Activated T-helper 1 cell treated with anti-CD3 and anti-CD28 coated beads, Interleukin-2, amount 50 U/mL, for 16 hours (primary cell): ENCODE measurements around the gene ENTPD6.
A peak's percentile ranks its signal among the peaks of the same experiment; 100 is the strongest.
"Not testable (repeated sequence)": the region's sequence is repeated elsewhere in the genome, so short reads cannot be mapped to it uniquely, and the experiment has no call there.

Experiments used
- DNase-seq, 2 donors: peaks; one replicate each; pipeline ENCODE4 v3.0.0-alpha.2; 2020; ENCODE audit warnings: low read depth in 1 of 2, low spot score in 1 of 2

The ENTPD6 gene

DNA sequence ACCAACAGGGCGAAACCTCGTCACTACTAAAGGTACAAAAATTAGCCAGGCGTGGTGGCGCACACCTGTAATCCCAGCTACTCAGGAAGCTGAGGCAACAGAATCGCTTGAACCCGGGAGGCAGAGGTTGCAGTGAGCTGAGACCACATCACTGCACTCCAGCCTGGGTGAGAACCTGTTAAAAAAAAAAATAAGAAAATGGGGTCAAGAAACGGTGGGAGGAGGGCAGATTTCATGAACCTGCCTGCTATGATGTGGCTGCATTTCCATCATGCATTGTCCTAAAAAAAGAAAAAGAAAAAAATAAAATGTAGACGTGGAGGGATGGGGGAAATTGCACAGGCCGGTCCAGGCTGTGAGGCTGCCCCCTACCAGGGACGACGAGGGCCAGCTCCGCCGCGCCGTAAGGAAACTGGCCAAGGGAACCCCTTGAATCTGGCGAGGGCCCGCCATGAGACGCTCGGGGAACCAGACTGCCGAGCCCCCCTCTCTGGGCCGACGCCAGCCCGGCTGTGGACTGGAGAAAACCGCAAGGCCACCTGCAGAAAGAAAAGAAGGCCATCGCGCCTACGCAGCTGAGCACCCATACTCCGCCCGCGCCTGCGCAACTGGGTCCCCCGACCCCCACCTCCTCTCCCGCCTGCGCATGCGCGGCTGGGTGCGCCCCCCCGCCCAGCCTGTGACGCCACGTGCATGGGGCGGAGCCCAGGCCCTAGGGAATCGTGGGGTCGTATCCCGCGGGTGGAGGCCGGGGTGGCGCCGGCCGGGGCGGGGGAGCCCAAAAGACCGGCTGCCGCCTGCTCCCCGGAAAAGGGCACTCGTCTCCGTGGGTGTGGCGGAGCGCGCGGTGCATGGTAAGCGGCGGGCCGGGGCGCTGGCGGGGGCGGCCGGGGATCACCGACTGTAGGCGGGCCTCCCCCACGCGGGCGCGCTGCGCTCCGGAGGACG is at the start of gene ENTPD6:
TSS of gene ENTPD6 (plus strand) at position 699 of the 948 bp plus-strand sequence. CDS start 10,825 bp downstream, outside the sequence.
- DNase-seq: peak; percentile 87 to 90

DNA sequence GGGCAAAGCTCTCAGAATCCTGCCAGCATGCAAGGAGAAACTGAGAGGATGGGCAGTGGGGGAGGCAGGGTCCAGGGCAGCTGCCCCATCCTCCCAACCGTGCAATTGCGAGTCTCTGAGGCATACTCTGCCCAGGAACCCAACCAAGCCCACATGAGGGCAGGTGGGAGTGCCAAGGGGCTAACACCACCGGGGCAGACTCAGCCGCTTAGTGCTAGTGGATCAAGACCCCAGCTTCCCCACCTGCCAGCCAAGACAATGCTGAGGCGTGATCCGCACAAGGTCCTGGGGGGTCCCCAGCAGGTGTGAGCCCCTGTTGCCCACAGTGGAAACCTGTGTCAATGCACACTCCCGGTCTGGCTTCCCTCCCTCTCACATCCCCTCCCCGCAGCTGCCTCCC is 48.5 kb upstream of the ENTPD6 start:
- no peak for DNase-seq

DNA sequence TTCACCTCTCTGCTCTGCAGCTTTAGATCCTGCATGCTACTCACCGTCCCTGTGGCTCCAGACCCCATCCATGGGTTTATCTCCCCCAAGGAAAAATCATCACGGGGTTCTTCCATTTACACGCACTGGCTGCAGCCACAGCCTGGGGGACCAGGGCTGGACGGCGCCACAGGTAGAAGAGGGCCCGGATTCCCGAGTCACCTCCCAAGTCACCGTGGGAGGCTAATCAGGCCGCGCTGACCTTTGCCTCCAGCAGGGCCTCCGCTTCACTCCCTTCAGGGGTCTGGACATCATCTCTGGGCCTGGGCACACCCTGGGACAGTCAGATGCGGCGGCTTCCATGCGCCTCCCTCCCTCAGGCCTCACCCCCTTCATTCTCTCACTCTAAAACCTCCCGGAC is 47.8 kb upstream of the ENTPD6 start:
- DNase-seq: no peak

DNA sequence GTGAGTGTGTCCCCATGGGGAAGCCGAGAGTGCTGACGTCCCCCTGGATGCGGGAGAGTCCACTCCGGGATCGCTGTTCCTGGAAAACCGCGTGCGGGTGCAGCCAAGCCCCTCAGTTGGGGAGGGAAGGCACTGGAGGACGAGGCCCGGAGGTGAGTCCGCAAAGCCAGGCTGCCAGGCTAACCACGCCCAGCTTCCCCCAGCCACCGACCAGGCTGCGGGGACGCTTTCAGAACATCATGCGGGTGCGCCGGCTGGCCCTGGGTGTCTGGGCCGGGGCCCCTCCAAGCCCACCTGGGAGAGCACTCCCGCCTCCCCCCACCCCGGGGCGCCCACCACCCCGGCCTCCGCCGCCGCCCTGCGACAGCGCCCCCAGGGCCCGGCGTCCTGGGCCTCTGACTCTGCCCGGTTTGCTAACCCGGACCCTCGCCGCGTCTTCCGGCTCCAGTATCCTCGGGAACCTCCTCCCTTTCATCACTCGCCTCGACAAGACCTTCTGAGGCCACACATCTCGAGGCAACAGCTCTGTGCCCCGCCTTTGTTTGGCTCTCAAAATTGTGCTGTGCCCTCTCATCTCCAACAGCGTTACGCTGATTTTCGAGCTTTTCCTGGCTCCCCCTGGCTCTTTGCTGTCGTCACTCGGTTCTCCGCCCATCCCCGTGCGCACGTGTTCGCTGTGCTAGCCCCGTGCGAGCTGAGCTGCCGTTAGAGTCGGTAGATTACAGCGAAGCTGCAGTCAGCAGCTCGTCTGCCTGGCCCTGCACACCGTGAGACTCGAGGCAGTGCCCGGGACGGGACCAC is 47.1 kb upstream of the ENTPD6 start:
- peak in 1 of 2 donors; percentile 30 for DNase-seq

DNA sequence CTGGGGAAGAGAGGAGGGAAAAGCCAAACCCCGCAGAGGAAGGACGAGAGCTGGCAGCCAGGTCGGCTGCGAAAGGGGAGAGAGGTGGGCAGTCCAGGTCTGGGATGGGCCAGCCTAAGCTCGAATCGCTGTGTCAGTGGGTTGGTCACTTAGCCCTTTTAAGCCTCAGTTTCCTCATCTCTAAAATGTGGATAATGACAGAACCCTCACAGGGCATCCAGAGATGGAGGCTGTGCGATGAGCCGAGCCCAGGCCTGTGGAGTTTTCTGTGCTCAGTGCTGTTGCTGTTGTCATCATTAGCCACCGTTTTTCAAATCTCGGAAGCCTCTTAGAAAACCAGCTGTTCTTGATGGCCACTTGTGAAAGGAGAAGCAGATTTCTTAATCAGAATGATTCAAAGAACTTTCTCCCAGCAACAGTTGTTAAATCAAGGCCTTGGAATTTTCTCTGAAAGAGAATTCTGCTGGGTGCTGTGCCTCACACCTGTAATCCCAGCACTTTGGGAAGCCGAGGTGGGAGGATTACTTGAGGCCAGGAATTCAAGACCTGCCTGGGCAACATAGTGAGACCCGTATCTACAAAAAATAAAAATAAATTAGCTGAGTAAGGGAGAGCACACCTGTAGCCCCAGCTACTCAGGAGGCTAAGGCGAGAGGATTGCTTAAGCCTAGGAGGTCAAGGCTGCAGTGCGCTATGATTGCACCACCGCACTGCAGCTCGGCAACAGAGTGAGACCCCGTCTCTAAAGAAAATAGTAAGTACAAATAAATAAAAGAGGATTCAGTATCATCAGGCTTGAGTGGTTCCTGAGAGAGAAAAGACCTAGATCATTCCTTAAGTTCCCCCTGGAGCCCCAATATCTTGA is 46.3 kb upstream of the ENTPD6 start:
- DNase-seq: no peak

DNA sequence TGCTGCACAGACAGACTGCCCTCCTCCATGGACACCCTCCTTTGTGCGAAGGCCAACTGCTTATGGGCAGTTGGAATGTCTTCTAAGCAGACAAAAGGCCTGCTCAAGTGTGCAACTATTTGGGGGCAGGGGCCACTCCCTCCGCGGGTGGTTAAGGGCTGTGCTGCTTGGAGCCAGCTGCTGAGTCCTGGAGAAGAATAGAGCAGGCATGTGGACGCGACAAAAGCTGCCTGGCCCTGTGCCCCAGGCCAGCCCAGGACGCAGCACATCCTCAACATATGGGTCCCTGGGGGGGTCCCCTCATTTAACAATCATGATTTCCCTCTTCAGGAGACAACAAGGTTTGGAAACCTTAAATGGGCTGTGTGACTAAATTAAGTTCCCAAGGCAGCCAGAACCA is 45.5 kb upstream of the ENTPD6 start:
- no peak for DNase-seq

DNA sequence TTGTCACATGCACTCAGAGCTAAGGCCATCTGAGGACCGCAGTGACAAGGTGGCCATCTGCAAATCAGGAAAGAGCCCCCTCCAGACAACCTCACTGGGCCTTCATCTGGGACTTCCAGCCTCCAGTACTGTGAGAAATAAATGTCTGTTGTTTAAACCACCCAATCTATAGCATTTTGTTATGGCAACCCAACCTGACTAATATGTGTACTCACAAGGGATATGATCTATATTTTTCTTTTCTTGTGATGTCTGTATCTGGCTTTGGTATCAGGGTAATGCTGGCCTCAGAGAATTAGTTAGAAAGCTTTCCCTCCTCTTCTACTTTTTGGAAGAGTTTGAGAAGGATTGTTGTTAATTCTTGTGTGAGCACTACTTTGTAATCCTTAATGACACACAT is 37.5 kb upstream of the ENTPD6 start:
- no peak for DNase-seq

DNA sequence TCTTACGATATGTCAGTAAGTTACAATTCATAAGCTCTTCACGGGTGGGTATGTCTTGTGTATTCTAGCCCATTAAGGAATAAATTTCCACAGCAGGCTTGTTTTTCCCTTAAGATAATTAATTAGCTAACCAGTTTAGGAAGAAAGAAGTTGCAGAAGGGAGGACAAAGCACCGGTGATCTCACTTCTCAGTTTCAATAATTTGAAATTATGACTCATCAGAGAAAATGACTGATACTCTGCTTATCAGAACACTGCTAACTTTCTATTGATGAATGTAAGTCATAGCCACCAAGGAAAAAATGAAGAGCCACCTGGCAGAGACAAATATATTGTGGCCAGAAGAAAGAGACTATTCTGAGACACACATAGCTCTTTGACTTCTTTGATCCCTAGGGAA is 35.0 kb upstream of the ENTPD6 start:
- DNase-seq: no peak

DNA sequence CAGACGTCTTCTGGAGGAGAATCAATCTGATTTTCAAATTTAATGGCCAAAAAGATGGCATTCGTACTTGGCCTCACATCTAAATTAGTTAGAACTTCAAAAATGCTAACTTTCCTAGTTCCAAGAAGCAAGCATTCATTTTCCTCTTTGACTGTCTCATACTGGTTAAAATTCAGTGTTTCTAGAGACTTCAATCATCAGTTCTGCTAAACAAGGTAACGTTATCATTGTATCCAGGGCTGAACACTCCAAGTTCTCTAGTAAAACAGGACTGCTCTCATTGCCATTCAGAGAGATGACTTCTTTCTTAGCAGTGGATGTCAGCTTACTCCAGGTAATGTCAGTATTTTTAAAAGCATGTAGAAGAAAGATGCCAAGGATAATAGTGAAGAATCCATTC is 34.6 kb upstream of the ENTPD6 start:
- DNase-seq: no peak

DNA sequence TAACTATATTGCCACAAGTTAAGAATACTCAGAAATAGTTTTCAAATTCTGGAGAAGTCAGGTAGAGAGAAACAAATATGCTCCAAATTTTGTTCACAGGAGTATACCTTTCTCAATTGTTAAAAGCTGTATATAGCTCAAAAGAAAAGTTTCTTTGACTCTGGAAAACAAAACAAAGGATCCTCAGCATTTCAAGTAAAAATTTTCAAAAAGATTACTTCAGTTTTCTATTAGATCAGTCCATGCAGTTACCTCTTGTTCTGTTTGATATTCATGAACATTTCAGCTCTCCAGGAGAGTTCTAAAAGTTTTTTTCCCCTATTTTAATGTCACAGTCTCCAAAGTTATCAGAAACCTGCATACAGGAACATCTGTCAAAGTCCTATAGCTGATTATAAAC is 30.4 kb upstream of the ENTPD6 start:
- DNase-seq: no peak

DNA sequence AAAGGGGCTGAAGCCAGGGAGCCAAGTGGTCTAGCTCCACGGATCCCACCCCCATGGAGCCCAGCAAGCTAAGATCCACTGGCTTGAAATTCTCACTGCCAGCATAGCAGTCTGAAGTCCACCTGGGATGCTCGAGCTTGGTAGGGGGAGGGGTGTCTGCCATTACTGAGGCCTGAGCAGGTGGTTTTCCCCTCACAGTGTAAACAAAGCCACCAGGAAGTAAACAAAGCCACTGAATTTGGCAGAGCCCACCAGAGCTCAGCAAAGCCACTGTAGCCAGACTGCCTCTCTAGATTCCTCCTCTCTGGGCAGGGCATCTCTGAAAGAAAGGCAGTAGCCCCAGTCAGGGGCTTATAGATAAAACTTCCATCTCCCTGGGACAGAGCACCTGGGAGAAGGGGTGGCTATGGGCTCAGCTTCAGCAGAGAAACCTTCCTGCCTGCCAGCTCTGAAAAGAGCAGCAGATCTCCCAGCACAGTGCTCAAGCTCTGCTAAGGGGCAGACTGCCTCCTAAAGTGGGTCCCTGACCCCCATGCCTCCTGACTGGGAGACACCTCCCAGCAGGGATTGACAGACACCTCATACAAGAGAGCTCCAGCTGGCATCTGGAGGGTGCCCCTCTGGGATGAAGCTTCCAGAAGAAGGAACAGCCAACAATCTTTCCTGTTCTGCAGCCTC is 29.3 kb upstream of the ENTPD6 start:
- not testable (repeated sequence) for DNase-seq

DNA sequence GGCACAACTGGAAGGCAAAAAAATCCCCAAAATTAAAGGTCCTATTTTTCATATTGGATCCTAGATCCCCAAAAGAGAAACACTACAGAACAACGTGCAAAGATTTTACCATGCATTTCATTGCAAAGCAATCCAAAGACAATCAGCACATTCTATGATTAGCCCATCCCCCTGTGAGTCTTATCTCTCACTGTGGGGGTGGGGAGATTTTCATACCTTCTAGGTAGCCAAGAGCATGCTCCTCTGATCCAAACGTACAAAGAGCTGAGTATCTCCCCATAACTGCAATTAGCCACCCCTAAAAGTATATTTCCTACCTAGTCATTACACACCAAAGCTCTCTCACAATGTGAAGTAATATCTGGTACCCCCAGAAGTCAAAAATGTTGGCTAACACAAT is 22.2 kb upstream of the ENTPD6 start:
- no peak for DNase-seq

DNA sequence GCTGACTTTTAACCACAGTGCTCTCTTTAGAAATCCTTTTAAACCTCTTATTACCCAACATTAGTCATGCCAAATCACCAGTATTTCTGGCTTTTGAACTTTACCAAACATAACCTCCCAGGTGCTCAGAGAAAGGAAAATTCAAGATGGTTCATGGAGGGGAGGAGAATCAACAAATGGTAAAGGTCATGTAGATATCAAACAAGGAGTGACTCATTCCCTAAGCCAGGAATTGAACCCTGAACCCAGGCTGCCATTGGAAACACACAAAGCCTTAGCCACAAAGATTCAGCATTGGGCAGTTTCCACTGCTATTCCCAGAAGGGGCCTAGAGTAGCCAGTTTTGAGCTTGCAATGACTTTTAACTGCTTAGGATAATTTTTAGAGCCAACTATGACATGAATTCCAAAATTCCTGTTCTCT is 21.6 kb upstream of the ENTPD6 start:
- no peak for DNase-seq

DNA sequence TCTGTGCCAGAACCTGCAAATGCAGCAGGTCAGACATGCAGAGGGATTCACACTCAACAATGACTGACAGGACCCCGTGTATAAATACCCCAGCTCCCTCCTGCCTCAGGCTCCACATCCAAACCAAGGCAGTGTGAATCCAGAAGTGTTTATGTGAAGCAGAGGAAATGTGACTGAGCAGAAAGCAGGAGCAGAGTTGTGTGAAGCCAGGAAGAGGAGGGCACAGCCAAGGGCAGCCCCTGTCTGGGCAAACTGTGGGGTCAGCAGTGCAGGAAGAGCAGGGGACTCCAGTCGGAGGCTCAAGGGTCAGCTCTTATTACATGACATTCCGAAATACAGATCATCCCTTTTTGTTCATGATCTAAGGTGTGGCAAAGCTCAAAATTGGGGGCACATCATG is 19.3 kb upstream of the ENTPD6 start:
- no peak for DNase-seq

DNA sequence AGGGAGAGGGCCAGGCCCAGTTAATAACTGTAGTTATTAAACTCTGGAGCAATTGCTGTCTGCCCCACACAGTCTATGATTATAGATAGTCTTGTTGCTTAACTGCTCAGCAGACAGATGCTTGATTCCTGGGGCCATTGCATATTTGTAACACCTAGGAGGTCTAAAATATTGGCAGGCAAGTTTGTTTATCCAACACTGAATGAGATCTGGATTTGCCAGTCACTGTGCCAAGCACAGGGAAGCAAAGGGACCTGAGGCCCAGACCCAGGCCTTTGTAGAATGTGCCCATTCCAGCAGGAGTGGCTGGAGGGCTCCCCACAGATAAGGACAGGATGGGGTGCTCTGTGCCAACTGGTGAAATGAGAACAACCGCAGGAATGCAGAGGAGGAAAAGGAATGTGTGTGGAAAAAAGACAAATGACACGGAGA is 17.6 kb upstream of the ENTPD6 start:
- DNase-seq: no peak

DNA sequence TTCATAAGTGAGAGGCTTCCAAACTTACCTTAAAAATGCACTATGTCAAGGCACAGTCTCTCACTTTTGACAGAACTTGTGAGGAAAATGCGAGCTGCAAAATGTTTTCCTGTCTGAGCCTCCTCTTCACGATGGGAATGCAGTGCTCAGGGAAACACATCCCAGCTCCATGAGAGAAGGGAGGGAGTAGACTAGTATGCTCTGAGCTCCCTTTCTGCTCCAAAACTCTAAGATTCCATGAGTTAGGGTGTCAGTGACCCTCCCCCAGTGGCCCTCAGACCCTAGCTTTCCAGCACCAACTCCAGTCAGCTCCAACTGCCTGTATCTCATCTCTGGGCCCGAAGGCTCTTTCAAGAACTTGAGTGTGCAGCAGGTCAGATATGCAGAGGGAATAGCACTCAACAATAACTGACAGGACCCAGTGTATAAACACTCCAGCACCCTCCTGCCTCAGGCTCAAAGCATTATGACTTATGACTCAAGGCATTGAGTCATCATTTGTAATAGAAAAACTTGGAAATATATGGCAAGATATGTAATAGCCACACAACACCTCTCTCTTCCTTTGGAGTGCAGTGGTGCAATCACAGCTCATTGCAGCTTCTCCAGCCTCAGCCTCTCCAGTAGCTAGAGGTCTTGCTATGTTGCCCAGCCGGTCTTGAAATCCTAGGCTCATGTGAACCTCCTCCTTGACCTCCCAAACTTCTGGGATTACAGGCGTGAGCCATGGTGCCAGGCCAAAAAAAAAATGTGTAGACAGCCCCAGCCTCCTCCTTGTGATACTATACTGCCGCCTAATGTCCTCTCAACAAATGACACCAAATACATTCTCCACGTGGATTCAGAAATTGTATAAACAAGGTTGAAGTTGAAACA is 16.7 kb upstream of the ENTPD6 start:
- DNase-seq: no peak

DNA sequence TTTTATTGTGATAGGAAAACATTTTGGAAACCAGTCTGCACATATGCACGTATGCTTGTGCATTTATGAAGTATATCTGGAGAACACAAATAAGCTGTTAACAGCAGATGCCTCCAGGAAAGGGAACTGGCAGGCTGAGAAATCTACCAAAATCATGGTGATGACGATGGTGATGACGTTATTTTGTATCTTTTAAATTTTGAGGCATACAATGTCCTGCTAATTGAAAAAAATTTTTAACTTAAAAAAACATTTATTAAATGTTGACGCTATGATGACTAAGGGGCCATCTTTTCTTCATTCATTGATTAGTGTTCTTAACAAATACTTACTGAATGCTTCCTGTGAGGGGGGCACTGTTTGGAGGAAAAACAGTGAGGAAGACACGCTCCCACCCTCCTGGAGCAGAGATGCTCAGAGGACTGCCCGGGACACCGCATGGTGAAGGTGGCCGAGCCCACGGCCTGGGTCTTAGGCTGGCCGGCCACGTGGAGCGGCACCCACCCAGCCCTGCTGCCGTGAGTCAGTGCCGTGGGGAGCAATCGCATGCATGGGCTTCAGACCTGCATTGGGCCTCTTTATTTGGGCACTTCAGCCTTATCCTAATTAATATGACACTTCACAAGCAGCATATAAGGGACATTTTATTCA is 15.9 kb upstream of the ENTPD6 start:
- no peak for DNase-seq

DNA sequence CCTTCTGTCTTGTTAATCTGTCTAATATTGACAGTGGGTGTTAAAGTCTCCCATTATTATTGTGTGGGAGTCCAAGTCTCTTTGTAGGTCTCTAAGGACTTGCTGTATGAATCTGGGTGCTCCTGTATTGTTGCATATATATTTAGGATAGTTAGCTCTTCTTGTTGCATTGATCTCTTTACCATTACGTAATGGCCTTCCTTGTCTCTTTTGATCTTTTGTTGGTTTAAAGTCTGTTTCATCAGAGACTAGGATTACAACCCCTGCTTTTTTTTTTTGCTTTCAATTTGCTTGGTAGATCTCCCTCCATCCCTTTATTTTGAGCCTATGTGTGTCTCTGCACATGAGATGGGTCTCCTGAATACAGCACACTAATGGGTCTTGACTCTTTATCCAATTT is 11.1 kb upstream of the ENTPD6 start:
- not testable (repeated sequence) for DNase-seq

DNA sequence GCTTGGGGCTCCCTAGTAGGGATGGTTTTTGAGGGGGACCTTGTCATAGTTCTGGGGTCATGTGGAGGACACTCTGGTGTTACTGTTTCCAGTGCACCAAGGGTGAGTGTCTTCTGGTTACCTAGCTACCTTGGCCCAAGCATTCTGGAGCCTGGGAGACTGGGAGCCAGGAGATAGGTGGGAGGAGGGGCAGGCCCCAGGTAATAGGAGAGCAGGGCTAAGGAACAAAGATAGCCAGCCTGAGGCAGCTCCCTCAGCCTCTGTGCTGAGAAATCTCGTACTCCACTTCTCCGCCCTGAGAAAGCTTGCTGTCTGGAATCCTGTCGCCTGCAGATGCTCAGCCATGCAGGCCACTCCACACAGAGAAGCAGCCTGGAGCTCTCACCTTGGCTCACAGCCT is 8.3 kb upstream of the ENTPD6 start:
- DNase-seq: no peak
